CD4-positive, alpha-beta T cell treated with Interleukin-4 for 1 hour (primary cell): ENCODE measurements around the gene DEFB125.
"Not testable (repeated sequence)": the region's sequence is repeated elsewhere in the genome, so short reads cannot be mapped to it uniquely, and the experiment has no call there.

Experiments used
- DNase-seq, 2 donors: peaks; one replicate each; pipeline ENCODE4 v3.0.0-alpha.2; 2020 to 2022

Gene DEFB125, protein sequence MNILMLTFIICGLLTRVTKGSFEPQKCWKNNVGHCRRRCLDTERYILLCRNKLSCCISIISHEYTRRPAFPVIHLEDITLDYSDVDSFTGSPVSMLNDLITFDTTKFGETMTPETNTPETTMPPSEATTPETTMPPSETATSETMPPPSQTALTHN

GRCh38 chr20:87401-87800, at the start of gene DEFB125:
Gene DEFB125, plus strand, starts transcription at chr20:87672. Its CDS starts 38 bp downstream, at chr20:87710.
- DNase-seq = no peak

DNA sequence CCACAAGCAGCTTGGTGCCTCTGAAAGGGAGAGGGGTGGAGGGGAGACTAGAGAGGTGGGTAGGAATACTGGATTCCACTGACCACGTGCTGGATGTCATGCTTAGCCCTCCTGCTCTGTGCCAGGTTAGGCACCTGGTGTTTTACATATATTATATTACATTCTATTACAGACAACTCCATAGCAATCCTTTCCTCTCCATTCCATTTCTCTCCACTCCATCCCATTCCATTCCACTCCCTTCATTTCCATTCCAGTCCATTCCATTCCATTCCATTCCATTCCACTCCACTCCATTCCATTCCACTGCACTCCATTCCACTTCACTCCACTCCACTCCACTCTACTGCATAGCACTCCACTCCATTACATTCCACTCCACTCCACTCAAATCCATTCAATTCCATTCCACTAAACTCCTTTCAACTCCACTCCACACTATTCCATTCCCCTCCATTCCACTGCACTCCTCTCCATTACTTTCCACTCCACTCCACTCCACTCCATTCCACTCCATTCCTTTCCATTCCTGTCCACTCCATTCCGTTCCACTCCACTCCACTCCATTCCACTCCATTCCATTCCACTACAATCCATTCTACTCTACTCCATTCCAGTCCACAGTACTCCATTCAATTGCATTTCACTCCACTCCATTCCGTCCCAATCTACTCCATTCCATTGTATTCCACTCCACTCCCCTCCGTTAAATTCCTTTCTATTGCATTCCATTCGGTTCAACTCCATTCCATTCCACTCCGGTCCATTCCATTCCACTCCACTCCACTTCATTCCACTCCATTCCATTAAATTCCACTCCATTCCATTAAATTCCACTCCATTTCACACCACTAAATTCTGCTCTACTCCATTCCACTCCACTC, 27.2 kb upstream of the DEFB125 start:
- DNase-seq = no peak

- no peak for DNase-seq
Observed at GRCh38 chr20:61230-61629, 26.2 kb upstream of the DEFB125 start.

GRCh38 chr20:61757-62156, 25.7 kb upstream of the DEFB125 start:
- no peak for DNase-seq

- no peak for DNase-seq
Observed at GRCh38 chr20:62487-62886, 25.0 kb upstream of the DEFB125 start.

- DNase-seq = no peak
Observed at GRCh38 chr20:64026-64603, 23.4 kb upstream of the DEFB125 start.

GRCh38 chr20:64766-65322, 22.6 kb upstream of the DEFB125 start:
- no peak for DNase-seq

DNA sequence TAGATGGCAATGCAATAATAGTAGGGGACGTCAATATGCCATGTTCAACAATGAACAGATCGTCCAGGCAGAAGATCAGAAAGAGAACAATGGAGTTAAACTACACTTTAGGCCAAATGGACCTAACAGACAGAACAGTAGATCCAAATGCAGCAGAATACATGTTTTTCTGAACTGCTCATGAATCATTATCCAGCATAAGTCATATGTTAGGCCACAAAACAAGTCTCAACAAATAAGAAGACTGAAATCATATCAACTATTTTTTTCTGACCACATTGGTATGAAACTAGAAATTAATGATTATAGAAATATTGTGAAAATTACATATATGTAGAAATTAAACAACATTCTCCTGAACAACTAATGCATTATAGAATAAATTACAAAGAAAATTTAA, 10.2 kb upstream of the DEFB125 start:
- DNase-seq = no peak

GRCh38 chr20:78338-78737, 9.1 kb upstream of the DEFB125 start:
- no peak for DNase-seq

DNA sequence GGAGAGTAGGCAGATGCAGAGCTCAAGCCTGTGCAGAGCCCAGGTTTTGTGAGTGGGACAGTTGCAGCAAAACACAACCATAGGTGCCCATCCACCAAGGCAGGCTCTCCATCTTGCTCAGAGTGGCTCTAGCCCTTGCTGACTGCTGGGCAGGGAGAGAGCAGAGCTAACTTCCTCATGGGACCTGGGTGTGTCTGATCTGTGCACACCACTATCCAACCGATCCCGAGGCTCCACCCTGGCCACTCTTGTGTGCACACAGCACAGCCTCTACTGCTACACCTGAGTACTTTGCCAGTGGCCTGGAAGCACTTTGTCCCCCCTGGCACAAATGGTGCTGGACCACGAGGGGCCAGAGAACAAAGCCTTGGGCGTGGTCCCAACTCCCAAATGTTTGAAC, 7.9 kb upstream of the DEFB125 start:
- no peak for DNase-seq

- no peak for DNase-seq
Observed at GRCh38 chr20:90651-91050, 3.2 kb downstream of the DEFB125 start.

- DNase-seq = no peak
Observed at GRCh38 chr20:93641-94040, 6.2 kb downstream of the DEFB125 start.

DNA sequence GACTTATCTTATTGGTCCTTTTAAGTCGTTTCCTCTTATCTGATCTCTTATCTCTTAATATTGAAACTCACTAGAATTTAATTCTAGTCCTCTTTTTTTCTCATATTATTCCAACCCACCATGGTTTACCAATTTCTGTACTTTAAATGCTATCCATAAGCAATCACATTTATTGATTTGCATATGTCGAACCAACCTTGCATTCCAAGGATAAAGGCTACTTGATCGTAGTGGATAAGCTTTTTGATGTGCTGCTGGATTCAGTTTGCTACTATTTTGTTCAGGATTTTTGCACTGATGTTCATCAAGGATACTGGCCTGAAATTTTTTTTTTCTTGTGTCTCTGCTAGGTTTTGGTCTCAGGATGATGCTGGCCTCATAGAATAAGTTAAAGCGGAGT, 7.7 kb downstream of the DEFB125 start:
- DNase-seq = no peak

DNA sequence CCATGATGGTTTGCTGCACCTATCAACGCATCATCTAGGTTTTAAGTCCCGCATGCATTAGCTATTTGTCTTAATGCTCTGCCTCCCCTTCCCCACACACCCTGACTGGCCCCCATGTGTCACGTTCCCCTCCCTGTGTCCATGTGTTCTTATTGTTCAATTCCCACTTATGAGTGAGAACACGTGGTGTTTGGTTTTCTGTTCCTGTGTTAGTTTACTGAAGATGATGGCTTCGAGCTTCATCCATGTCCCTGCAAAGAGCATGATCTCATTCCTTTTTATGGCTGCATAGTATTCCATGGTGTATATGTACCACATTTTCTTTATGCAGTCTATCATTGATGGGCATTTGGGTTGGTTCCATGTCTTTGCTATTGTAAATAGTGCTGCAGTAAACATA, 10.2 kb downstream of the DEFB125 start:
- DNase-seq = not testable (repeated sequence)

GRCh38 chr20:101975-102374, 14.5 kb downstream of the DEFB125 start:
- DNase-seq = no peak

- no peak for DNase-seq
Observed at GRCh38 chr20:103456-103855, 16.0 kb downstream of the DEFB125 start.

DNA sequence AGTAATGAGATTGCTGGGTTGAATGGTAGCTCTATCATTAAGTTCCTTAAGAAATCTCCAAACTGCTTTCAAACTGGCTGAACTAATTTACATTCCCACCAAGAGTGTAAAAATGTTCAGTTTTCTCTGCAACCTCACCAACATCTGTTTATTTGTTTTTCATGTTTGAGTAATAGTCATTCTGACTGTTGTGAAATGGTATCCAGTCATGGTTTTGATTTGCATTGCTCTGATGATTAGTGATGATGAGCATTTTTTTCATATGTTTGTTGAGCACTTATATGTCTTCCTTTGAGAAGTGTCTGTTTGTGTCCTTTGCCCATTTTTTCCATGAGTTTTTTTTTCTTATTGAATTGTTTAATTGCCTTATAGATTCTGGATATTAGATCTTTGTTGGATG, 24.9 kb downstream of the DEFB125 start:
- no peak for DNase-seq

- no peak for DNase-seq
Observed at GRCh38 chr20:117518-117917, 30.0 kb downstream of the DEFB125 start.

GRCh38 chr20:129786-130323, 42.4 kb downstream of the DEFB125 start:
- not testable (repeated sequence) for DNase-seq

- no peak for DNase-seq
Observed at GRCh38 chr20:137668-138490, 50.4 kb downstream of the DEFB125 start.

DNA sequence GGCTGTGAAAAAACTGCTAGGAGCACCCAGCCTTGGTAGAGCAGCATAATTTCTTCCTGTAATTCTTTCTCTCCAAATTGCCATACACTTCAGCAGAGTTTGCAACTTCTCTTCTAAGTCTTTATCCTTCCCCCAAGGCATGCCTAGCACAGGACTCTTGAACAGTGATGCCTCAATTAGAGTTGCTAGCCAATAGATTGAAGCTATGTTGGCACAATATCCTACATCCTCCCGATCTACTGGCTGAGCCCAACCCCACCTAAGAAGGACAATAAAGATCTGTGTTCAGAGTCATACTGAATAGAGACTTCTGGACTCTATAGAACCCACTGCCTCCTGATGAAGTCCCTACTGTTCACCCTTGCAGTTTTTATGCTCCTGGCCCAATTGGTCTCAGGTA, 54.8 kb downstream of the DEFB125 start, which contains the start of gene DEFB126:
Gene DEFB126 (plus strand): TSS at position 301 of the 400 bp plus-strand sequence. CDS start 39 bp downstream, at position 340.
- DNase-seq = no peak

GRCh38 chr20:145877-146276, 58.4 kb downstream of the DEFB125 start:
- DNase-seq = no peak
